Adrenal gland (tissue), 12 donors: ENCODE data around the gene RIMKLB. TPM values are rescaled to one million over a fixed set of nuclear protein-coding genes. Genes with fewer than 3 reads are reported as not detected.
A peak's percentile ranks its signal among the peaks of the same experiment; 100 is the strongest.
"Not testable (repeated sequence)": the region's sequence is repeated elsewhere in the genome, so short reads cannot be mapped to it uniquely, and the experiment has no call there.

Experiments used
- DNase-seq, 7 donors: peaks; one replicate each; pipeline ENCODE4 v3.0.0-alpha.2; 2019 to 2020
- H3K27ac ChIP-seq, 5 donors: fragments of 200-600 bp; sonication (generic) in 4 of 5; 1 replicate in 3 of 5; 2 replicates in 2 of 5; pipeline versions ENCODE4 v1.5.1 to v1.8.0; 2016 to 2020; ENCODE audit warnings: mild to moderate bottlenecking in 1 of 5
- H3K27me3 ChIP-seq: fragments of 200-600 bp; 2 replicates; pipeline ENCODE4 v1.8.0; 2021
- H3K36me3 ChIP-seq, 2 donors: fragments of 200-600 bp; replicated peaks in 1 of 2; 1 replicate in 1 of 2; 2 replicates in 1 of 2; pipeline versions ENCODE4 v1.5.1 to v1.8.0; 2018 to 2022
- H3K4me1 ChIP-seq, 2 donors: fragments of 200-600 bp; replicated peaks in 1 of 2; 1 replicate in 1 of 2; 2 replicates in 1 of 2; pipeline versions ENCODE4 v1.5.1 to v1.8.0; 2018 to 2021
- H3K4me3 ChIP-seq, 4 donors: fragments of 200-600 bp; sonication (generic) in 3 of 4; one replicate each; pipeline ENCODE4 v1.5.1; 2016 to 2018
- H3K9me3 ChIP-seq, 3 donors: fragments of 200-600 bp; sonication (generic) in 1 of 3; replicated peaks in 1 of 3; 1 replicate in 2 of 3; 2 replicates in 1 of 3; pipeline versions ENCODE4 v1.5.1 to v1.8.0; 2016 to 2021
- CTCF ChIP-seq, 6 experiments: fragments of 450-650 bp in 4 of 6; fragments of 200-600 bp in 2 of 6; sonication (generic) in 1 of 6; IDR thresholded peaks; 1 replicate in 5 of 6; 2 replicates in 1 of 6; pipeline versions ENCODE4 v1.5.1 to v1.8.0; 2016 to 2021; ENCODE audit warnings: antibody characterized with exemption in 6 of 6, mild to moderate bottlenecking in 2 of 6, moderate library complexity in 1 of 6
- POLR2A ChIP-seq, 2 donors: fragments of 450-650 bp; IDR thresholded peaks; one replicate each; pipeline ENCODE4 v1.6.1; 2017; ENCODE audit warnings: antibody characterized with exemption in 2 of 2, mild to moderate bottlenecking in 2 of 2, moderate library complexity in 1 of 2
- WGBS, 4 donors: extraction: QIAGEN DNeasy Blood & Tissue Kit in 2 of 4; methylation state at CpG; one replicate each; pipeline versions ENCODE4 v1.1.5 to v1.1.7; 2013 to 2017; 5-methylcytosine and 5-hydroxymethylcytosine counted together
- intact Hi-C, 2 donors: fragments of 100-400 bp; cut with DNase I; formaldehyde crosslinking; loops; one replicate each; pipeline versions ENCODE4 v1.14.1 to v1.15.0; 2022 to 2023
- polyA plus RNA-seq, 3 donors: library from polyadenylated mRNA; stranded (reverse); fragments of 200-250 nt in 2 of 3; fragments of 350-450 nt in 1 of 3; fragmentation: Illumina TruSeq in 1 of 3; extraction: RNeasy Lipid Tissue Mini Kit (QIAGEN cat#74804) in 1 of 3; gene quantifications; one replicate each; pipeline ENCODE4 v1.2.3, GENCODE V29; 2013 to 2014
- total RNA-seq, 9 donors: library from RNA; depleted of rRNA in 4 of 9; stranded (reverse); fragments of >200 nt in 4 of 9; fragments of 120-200 nt in 1 of 9; fragmentation: NEBNext Ultra II Directional in 1 of 9; extraction: Animal tissue kit (Norgen Biotek cat#: 25700) in 1 of 9; gene quantifications; one replicate each; pipeline versions ENCODE4 v1.1.0 to v1.2.4, GENCODE V29; 2013 to 2023
- donor health status: healthy with polysubstance abuse.
- donor health status: Bipolar disorder and iron deficiency.
- donor health status: DM: yes; HTN: yes; CAD: no.
- donor health status: DM: no; HTN: no; CAD: no.
- donor health status: DM: no; HTN: no; CAD: no.
- donor health status: DM: yes; HTN: yes; CAD: no.

The RIMKLB gene
- total and polyA plus RNA-seq, 12 donors: 10.0 to 225 (median 22.1) TPM

DNA sequence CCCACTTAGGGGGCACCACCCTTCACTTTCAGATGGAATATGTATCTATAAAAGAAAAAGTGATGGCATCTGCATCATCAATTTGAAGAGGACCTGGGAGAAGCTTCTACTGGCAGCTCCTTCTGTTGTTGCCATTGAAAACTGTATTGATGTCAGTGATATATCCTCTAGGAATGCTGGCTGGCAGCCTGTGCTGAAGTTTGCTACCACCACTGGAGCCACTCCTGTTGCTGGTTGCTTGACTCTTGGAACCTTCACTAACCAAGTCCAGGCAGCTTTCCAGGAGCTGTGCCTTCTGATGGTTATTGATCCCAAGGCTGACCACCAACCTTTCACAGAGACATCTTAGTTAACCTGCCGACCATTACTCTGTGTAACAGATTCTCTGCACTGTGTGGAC, 44.7 kb downstream of the RIMKLB start:
- 90 to 92% (median 92%) methylated on average over 1 of the region's 1 CpG; no CpG with 5 or more reads in 1 of the 4 donors for WGBS, 4 donors
- peak in 1 of 7 donors; percentile 31 for DNase-seq
- Histone ChIP-seq H3K27me3 (no peaks in the 10 kb centered on the region), H3K4me3 (no peak overlapping the region), H3K36me3 (no peaks in the 10 kb centered on the region), H3K9me3 (no peaks in the 10 kb centered on the region), H3K27ac (no peak overlapping the region), H3K4me1 (no peaks in the 10 kb centered on the region)
- intact Hi-C loops: no loop called here
- TF ChIP-seq CTCF (IDR thresholded peaks at IDR 0.05): no peak
- TF ChIP-seq POLR2A (IDR thresholded peaks at IDR 0.05): no peak

DNA sequence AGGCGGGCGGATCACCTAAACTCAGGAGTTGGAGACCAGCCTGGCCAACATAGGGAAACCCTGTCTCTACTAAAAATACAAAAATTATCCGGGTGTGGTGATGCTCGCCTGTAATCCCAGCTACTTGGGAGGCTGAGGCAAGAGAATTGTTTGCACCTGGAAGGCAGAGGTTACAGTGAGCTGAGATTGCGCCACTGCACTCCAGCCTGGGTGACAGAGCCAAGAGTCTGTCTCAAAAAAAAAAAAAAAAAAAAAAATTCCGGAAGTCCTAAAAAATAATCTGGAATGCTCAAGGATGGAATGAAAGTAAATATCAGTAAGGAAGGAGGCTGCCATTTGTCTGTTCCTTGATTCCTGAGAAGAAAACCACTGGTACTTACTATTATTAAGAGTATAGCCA, 45.3 kb downstream of the RIMKLB start:
- H3K36me3 ChIP-seq, DNase-seq, H3K4me1 ChIP-seq, H3K9me3 ChIP-seq, H3K27ac ChIP-seq, H3K27me3 ChIP-seq, intact Hi-C loops, H3K4me3 ChIP-seq: not testable (repeated sequence)
- WGBS, 4 donors: 91 to 96% (median 92%) methylated on average over 6 of the region's 6 CpGs

GRCh38 chr12:8745631-8746030, 47.8 kb downstream of the RIMKLB start:
- WGBS, 4 donors: 93 to 98% (median 96%) methylated on average over 8 of the region's 8 CpGs
- H3K27me3 ChIP-seq, H3K27ac ChIP-seq: not testable (repeated sequence)

DNA sequence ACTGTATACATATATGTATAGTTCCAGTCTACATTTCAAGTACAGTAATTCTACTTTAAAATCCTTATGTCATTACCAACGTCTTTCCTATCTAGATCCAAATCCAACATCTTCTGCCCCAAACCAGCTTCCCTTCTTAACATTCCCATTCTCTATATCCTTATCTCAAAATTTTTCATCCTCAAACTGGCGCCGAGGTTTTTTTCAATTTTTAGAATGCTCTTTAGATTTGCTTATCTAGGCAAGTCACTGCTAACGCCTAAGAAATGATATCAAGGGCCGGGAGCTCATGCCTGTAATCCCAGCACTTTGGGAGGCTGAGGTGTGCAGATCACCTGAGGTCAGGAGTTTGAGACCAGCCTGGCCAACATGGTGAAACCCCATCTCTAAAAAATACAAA, 48.3 kb downstream of the RIMKLB start:
- Histone ChIP-seq H3K27ac (no peak overlapping the region), H3K9me3 (no peaks in the 10 kb centered on the region), H3K4me3 (no peak overlapping the region), H3K36me3 (no peaks in the 10 kb centered on the region), H3K27me3 (no peaks in the 10 kb centered on the region), H3K4me1 (no peaks in the 10 kb centered on the region)
- TF ChIP-seq POLR2A (IDR thresholded peaks at IDR 0.05): no peak
- no peak for TF ChIP-seq CTCF (IDR thresholded peaks at IDR 0.05)
- WGBS, 4 donors: 89 to 96% (median 95%) methylated on average over 5 of the region's 5 CpGs
- DNase-seq: no peak
- intact Hi-C loops: no loop called here

More at GRCh38 chr12:8745631-8746030, 47.8 kb downstream of the RIMKLB start:
- DNase-seq, H3K36me3 ChIP-seq, intact Hi-C loops, H3K9me3 ChIP-seq, H3K4me3 ChIP-seq, H3K4me1 ChIP-seq: not testable (repeated sequence)

GRCh38 chr12:8760076-8760475, 62.3 kb downstream of the RIMKLB start:
- H3K4me3 ChIP-seq, H3K27ac ChIP-seq, H3K4me1 ChIP-seq, DNase-seq, H3K36me3 ChIP-seq, intact Hi-C loops, H3K27me3 ChIP-seq, H3K9me3 ChIP-seq: not testable (repeated sequence)
- WGBS, 4 donors: 96 to 99% (median 96%) methylated on average over 4 of the region's 4 CpGs

GRCh38 chr12:8762701-8763100, 64.9 kb downstream of the RIMKLB start:
- H3K4me1 ChIP-seq, intact Hi-C loops, H3K27me3 ChIP-seq, H3K27ac ChIP-seq, H3K9me3 ChIP-seq, H3K4me3 ChIP-seq, H3K36me3 ChIP-seq, DNase-seq: not testable (repeated sequence)
- 97 to 99% (median 98%) methylated on average over 6 of the region's 6 CpGs for WGBS, 4 donors

GRCh38 chr12:8766121-8766520, 68.3 kb downstream of the RIMKLB start:
- intact Hi-C loops: not testable (repeated sequence)

More at GRCh38 chr12:8766121-8766520, 68.3 kb downstream of the RIMKLB start:
- H3K4me1 ChIP-seq, H3K4me3 ChIP-seq, DNase-seq, H3K27me3 ChIP-seq, H3K36me3 ChIP-seq, H3K9me3 ChIP-seq, H3K27ac ChIP-seq: not testable (repeated sequence)
- 94 to 98% (median 95%) methylated on average over 8 of the region's 8 CpGs for WGBS, 4 donors
